A673 (cell line): Measurements from ENCODE around the gene ILDR1.

Source experiments
- CTCF ChIP-seq: fragments of 300-800, 200-600 bp; sonication (generic); conservative IDR thresholded peaks from 2 replicates; pipeline ENCODE4 v1.5.1; 2017; ENCODE audit warnings: low read depth, mild to moderate bottlenecking, antibody characterized with exemption, low read length, moderate library complexity, mixed read lengths
- EZH2 ChIP-seq: fragments of 200-600 bp; sonication (generic); IDR thresholded peaks from 2 replicates; pipeline ENCODE4 v1.6.1; 2017; ENCODE audit warnings: borderline replicate concordance, low read depth, mild to moderate bottlenecking, mixed read lengths, antibody characterized with exemption, low read length; ENCODE audit not compliant: poor library complexity, severe bottlenecking

- no peak for TF ChIP-seq CTCF
- no peak for TF ChIP-seq EZH2
Observed at GRCh38 chr3:121999931-122000330, 22.1 kb downstream of the ILDR1 start.
